SK-N-MC (cell line): ENCODE measurements around the gene NEGR1.

ENCODE experiments used
- DNase-seq: peaks from one replicate; pipeline ENCODE4 v3.0.0-alpha.2; 2011; ENCODE audit warnings: low read depth, low spot score
- H3K27ac ChIP-seq: fragments of 200-600 bp; sonication (generic); 2 replicates; pipeline ENCODE4 v1.5.1; 2016; ENCODE audit warnings: mixed run types
- H3K36me3 ChIP-seq: fragments of 200-600 bp; sonication (generic); 2 replicates; pipeline ENCODE4 v1.6.1; 2017; ENCODE audit warnings: antibody characterized with exemption, low read length, mixed read lengths; ENCODE audit not compliant: insufficient read depth
- H3K4me3 ChIP-seq: fragments of 200-600 bp; sonication (generic); 2 replicates; pipeline ENCODE4 v1.5.1; 2016
- H3K9ac ChIP-seq: fragments of 200-600 bp; sonication (generic); 2 replicates; pipeline ENCODE4 v1.8.0; 2017; ENCODE audit warnings: mixed run types, mixed read lengths; ENCODE audit not compliant: insufficient read length
- H3K9me3 ChIP-seq: fragments of 200-600 bp; sonication (generic); 2 replicates; pipeline ENCODE4 v1.6.1; 2017; ENCODE audit warnings: low read depth, mild to moderate bottlenecking, antibody characterized with exemption, low read length, moderate library complexity, mixed read lengths
- EZH2 ChIP-seq: fragments of 200-600 bp; sonication (generic); IDR thresholded peaks from one replicate; pipeline ENCODE4 v1.6.1; 2017; ENCODE audit warnings: antibody characterized with exemption
- FOXP2 ChIP-seq: optimal IDR thresholded peaks from 2 replicates; pipeline ENCODE3; 2011; ENCODE audit warnings: mild to moderate bottlenecking, moderate library complexity; ENCODE audit not compliant: insufficient read depth; ENCODE audit errors: extremely low read length, control extremely low read depth
- POLR2AphosphoS5 ChIP-seq: IDR thresholded peaks from 2 replicates; pipeline ENCODE4 v1.6.1; 2012; ENCODE audit warnings: mild to moderate bottlenecking, low read depth, low read length, borderline replicate concordance

The NEGR1 gene

GRCh38 chr1:71784241-71784640 lies 498.1 kb downstream of the NEGR1 start:
- Histone ChIP-seq H3K27ac (no peak overlapping the region), H3K9ac (no peak overlapping the region), H3K36me3 (no peaks in the 10 kb centered on the region), H3K9me3 (no peaks in the 10 kb centered on the region), H3K4me3 (no peak overlapping the region)
- DNase-seq, result no peak
- TF ChIP-seq POLR2AphosphoS5, result no peak
- no peak for TF ChIP-seq FOXP2

- no peak overlapping the region for H3K4me3 ChIP-seq
- H3K9ac ChIP-seq, result no peak overlapping the region
- no peaks in the 10 kb centered on the region for H3K36me3 ChIP-seq
- H3K9me3 ChIP-seq, result no peaks in the 10 kb centered on the region
- TF ChIP-seq EZH2, result no peak
- TF ChIP-seq FOXP2, result no peak
- no peak for TF ChIP-seq POLR2AphosphoS5
- no peak overlapping the region for H3K27ac ChIP-seq
- no peak for DNase-seq
These were observed 499.3 kb downstream of the NEGR1 start for GRCh38 chr1:71783071-71783470.

DNA sequence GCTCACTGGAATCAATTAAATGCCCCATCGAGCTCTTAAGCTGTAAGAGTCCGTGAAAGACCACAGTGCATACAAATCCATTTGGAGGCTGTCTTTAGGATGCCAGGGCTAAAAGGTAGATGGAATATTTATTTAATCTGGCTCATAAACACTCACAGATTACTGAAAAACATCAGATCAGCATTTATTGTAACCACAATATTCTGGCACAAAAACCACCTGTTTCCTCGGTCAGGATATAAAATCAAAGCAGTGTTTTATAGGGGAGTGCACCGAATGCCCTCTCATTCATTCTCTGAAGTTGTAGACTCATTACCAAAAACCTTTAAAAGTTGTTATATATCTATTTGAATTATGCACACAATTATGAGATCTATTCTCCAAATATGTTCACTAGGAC lies 500.9 kb downstream of the NEGR1 start:
- DNase-seq, result no peak
- no peak overlapping the region for H3K4me3 ChIP-seq

GRCh38 chr1:71780681-71781080 lies 501.7 kb downstream of the NEGR1 start:
- Histone ChIP-seq H3K36me3 (no peaks in the 10 kb centered on the region), H3K9ac (no peak overlapping the region), H3K4me3 (no peak overlapping the region), H3K27ac (no peak overlapping the region), H3K9me3 (no peaks in the 10 kb centered on the region)
- DNase-seq, result no peak
- TF ChIP-seq FOXP2 (no peak), POLR2AphosphoS5 (no peak), EZH2 (no peak)

More for the DNA sequence above, 500.9 kb downstream of the NEGR1 start:
- TF ChIP-seq POLR2AphosphoS5 (no peak), FOXP2 (no peak), EZH2 (no peak)
- Histone ChIP-seq H3K36me3 (no peaks in the 10 kb centered on the region), H3K9me3 (no peaks in the 10 kb centered on the region), H3K9ac (no peak overlapping the region), H3K27ac (no peak overlapping the region)

GRCh38 chr1:71778940-71779339 lies 503.4 kb downstream of the NEGR1 start:
- H3K4me3 ChIP-seq, result no peak overlapping the region
- no peak for DNase-seq
- H3K36me3 ChIP-seq, result no peaks in the 10 kb centered on the region
- no peak overlapping the region for H3K27ac ChIP-seq
- H3K9ac ChIP-seq, result no peak overlapping the region
- no peak for TF ChIP-seq EZH2
- H3K9me3 ChIP-seq, result no peaks in the 10 kb centered on the region

DNA sequence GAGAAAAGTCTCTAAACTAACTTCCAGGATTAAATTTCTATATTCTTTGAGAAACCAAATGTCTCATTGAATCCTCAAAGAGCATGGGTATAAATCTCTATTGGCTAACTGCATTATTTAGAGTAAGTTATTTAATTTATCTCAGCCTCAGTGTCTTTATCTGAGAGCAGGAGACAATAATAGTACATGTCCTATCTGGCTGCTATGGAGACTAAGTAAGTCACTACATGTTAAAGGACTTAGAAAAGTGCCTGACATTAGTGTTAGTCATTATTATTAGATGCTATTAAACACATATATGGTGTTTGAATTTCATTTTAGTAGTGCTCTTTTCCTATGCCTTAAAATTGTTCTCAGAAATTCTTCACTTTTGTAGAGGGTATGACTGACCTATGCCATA lies 505.2 kb downstream of the NEGR1 start:
- H3K9me3 ChIP-seq, result no peaks in the 10 kb centered on the region
- no peak for DNase-seq
- H3K36me3 ChIP-seq, result no peaks in the 10 kb centered on the region
- no peak overlapping the region for H3K27ac ChIP-seq
- TF ChIP-seq FOXP2 (no peak), EZH2 (no peak), POLR2AphosphoS5 (no peak)
- no peak overlapping the region for H3K9ac ChIP-seq
- no peak overlapping the region for H3K4me3 ChIP-seq

- TF ChIP-seq FOXP2 (no peak), POLR2AphosphoS5 (no peak), EZH2 (no peak)
- Histone ChIP-seq H3K9ac (no peak overlapping the region), H3K36me3 (no peaks in the 10 kb centered on the region), H3K9me3 (no peaks in the 10 kb centered on the region), H3K27ac (no peak overlapping the region), H3K4me3 (no peak overlapping the region)
- DNase-seq, result no peak
These were observed 507.6 kb downstream of the NEGR1 start for GRCh38 chr1:71774705-71775104.

- DNase-seq, result no peak
- Histone ChIP-seq H3K9ac (no peak overlapping the region), H3K9me3 (no peaks in the 10 kb centered on the region), H3K27ac (no peak overlapping the region), H3K36me3 (no peaks in the 10 kb centered on the region), H3K4me3 (no peak overlapping the region)
- no peak for TF ChIP-seq POLR2AphosphoS5
- no peak for TF ChIP-seq FOXP2
- no peak for TF ChIP-seq EZH2
These were observed 512.2 kb downstream of the NEGR1 start for GRCh38 chr1:71770121-71770520.

DNA sequence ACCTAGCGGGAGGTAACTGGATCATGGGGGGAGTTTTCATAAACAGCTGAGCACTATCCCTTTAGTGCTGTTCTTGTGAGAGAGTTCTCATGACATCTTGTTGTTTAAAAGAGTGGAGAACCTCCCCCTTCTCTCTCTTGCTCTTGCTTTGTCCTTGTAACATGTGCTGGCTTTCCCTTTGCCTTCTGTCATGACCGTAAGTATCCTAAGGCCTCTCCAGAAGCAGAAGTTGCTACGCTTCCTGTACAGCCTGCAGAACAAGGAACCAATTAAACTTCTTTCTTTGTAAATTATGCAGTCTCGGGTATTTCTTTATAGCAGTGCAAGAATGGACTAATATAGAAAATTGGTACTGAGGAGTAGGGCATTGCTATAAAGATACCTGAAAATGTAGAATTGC lies 515.6 kb downstream of the NEGR1 start:
- H3K9ac ChIP-seq, result no peak overlapping the region

More for the DNA sequence above, 515.6 kb downstream of the NEGR1 start:
- Histone ChIP-seq H3K4me3 (no peak overlapping the region), H3K9me3 (no peaks in the 10 kb centered on the region), H3K27ac (no peak overlapping the region), H3K36me3 (no peaks in the 10 kb centered on the region)
- no peak for DNase-seq
- TF ChIP-seq POLR2AphosphoS5, result no peak
- TF ChIP-seq EZH2, result no peak
- no peak for TF ChIP-seq FOXP2
